Measurements from ENCODE around the gene JARID2.

The JARID2 gene

DNA sequence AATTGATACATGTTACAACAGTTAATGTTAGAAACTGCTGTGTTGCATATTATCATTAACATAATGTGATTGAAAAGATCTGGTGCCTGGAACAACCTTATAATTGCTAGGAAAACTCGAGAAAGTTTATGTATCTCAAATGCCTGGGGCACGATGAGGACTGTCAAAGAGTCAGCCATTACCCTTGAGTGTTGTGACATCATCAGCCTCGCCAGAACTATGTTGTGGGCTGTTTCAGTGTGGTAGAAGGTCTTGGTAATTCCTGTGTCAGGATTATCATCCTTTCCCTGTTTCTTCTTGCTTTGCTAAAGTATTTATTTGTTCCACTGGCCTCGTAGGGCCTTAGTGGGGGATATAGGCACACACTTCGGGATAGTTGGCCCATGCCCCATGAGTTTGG is 231.9 kb downstream of the JARID2 start:
- DNase-seq: no peak

DNA sequence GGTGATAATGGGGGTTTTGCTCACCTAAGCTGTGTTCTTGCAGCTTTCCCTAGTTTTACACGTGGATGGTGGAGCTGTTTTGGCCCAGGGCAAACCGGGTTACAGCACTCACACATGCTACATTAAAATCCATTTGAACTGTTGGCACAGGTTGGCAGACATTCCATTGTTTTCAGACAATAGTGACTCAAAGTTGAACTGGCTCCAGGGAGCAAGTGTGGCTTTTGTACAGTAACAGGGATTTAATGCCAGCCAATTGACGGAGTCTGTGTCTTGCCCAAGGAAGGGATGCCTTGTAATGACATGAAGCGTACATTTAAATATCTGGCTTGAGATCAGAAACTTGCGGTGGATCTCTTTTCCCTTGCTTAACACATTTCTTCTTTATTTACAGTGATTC is 233.9 kb downstream of the JARID2 start:
- no peak for DNase-seq

DNA sequence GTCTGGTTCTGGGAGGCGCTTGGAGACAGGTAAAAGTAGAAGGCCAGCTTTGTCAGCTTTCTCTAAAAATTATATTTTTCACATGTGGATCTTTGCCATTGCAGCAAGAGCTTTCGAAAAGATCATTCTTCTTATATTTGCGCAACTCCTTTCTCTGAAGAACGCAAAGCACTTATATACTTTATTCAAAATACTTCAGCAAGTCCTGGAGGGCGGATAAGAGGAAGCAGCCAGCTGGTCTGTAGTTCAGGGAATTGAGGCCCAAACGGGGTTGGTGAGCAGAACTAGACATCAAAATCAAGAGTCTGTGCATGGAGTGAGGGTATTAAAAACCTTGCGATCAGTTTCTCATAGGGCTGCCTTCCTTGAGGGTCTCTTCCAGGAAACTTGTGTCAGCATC is 234.7 kb downstream of the JARID2 start:
- no peak for DNase-seq

DNA sequence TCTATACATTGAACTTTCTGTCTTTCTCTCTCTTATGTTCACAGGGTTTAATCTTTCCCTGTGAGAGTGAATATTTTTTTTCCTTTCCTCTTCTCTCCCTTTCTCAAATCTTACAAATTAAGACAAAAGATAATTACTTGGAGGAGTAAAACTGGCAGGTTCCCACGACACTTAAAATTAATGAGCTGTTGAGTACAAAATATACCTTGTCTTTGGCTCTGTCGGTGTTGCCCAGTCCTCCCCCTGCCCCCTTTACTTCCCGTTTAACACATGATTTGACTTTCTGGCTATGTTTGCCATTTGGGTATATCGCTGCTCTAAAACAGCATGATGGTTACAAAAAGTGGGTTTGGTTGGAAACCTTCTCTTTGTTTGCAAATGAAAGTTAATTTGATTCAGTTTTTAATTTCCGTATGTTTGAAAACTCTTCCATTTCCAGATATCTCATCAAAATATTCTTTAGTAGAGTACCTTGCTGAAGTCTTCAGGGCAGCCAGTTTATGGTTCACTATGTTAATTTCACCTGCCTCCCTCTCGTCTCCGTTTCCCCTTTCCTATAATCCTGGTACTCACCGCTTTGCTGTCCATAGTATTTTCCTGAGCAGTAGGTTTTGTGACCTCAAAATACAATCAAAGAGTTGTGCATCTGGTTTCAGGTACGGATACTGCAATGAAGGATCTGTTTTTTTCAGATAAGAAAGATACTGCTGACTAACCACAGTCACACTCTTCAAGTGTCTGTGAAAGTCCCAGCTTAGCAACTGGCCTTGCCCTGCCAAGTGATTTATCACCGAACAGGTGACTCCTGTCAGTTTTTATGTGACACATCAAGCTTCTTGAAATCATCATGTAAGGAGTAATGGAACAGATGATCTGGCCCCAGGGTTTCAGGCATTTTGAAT is 235.8 kb downstream of the JARID2 start:
- DNase-seq: no peak

DNA sequence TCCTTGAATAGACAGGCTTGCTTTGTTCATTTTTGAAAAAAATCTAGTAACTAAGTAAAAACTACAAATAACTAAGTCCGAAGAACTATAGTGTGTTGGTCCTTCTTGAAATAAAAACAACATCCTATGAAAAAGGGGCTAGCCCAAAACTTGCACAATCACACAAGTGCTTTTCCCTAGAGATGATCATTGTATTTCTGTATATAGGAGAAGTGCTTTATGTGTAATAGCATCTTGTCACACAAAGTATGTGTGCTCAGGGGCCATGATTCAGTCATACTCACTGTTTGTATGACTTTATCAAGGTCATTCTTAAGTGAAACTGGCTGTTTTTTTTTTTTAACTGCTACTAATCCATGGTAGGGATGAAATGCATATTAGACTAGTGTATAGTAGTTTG is 237.2 kb downstream of the JARID2 start:
- DNase-seq: no peak

DNA sequence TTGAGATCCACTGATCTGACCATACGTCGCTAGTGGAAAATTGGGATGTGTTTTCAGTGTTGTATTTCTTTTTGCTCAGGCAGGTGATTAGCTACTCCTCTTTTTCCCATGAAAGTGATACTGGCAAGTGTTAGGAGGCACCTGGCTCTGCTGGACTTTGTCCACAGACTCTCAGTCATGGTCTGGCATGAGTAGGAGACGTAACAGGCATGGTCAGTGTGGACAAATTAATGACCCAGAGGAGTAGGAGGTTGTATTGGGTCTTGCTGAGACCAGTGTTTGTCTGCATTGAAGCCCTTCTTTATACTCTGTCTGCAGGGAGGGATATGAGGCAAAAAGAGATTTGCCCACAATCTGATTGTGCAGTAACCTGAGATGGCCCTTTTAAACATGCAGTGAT is 238.3 kb downstream of the JARID2 start:
- no peak for DNase-seq

DNA sequence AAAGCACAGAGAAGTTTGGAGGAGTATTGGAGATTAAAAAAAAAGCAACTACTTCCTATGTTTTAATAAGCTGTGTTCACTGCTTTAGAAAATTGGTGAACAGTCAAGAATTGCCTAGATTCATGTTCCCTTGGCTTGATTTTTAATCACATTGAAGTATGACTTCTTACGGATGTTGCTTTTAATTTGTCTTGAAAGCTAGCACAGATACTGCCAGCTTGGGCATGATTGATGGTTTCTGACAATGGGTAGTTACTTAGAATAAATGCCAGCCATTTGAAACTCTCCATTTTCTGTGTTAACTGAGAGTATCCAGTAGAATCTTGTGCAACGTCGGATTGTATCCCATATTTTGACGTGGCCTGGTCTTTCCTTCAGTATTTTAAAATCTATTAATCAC is 239.0 kb downstream of the JARID2 start:
- no peak for DNase-seq

DNA sequence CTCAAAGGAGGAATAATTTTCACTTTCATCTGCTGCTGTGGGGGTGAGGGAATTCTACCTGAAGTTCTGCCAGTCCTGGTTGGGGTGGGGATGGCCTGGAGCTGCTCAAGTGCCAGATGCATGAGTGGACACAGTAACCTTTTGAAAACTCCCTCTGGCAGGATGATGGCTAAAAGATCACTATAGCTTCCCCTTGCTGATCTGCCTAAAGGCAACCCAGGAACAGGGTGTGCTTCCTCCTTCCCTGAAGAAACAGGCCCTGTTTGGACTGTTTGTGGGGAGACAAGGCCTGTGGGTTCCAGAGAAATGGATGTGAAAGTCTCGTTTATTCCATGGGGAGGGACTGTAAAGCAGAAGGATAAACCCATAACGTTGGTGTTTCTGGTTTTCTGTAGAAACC is 240.1 kb downstream of the JARID2 start:
- DNase-seq: no peak

DNA sequence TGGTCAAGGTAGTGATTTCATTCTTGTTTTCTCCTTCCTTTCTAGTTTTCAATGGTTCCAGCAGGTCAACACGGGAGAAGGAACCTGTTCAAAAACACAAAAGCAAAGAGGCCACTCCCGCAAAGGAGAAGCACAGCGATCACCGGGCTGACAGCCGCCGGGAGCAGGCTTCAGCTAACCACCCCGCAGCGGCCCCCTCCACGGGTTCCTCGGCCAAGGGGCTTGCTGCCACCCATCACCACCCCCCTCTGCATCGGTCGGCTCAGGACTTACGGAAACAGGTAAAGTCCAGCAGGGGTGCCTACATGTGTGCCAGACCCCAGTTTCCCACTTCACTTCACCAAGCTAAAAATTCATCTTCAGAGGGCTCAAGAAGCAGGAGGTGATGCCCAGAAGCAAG is 241.4 kb downstream of the JARID2 start:
- DNase-seq: no peak

DNA sequence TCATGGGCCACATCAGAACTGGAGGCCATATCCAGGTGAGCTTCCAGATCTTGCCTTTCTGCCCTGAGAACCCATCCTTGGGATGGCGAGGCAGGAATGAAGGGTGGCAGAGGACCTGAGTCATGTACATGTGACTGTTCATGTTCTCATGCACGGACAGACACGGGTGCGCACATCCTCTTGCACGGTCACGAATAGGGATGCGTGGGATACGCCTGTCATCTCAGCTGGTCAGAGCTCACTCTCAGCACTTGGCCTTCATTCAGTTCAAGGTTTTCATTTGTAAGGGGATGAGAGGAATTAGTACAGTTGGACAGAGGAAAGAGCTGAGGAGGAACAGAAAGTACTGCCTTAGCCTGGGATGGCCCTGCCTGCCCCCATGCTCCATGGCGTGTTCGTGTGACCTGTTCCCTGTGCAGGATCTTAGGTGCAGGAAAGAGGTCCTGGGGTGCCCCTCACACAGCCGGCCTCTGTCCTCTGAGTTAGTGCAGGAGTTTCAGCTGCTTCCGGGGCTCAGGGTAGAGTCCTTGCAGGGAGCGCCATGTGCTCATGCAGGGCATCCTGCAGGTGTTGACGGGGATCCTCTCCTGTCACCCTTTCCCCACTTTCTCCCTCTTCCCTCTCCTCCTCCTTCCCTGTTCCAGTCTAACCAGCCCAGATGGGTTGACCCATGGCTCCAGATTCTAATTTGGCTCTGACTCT is 243.5 kb downstream of the JARID2 start:
- DNase-seq: no peak

DNA sequence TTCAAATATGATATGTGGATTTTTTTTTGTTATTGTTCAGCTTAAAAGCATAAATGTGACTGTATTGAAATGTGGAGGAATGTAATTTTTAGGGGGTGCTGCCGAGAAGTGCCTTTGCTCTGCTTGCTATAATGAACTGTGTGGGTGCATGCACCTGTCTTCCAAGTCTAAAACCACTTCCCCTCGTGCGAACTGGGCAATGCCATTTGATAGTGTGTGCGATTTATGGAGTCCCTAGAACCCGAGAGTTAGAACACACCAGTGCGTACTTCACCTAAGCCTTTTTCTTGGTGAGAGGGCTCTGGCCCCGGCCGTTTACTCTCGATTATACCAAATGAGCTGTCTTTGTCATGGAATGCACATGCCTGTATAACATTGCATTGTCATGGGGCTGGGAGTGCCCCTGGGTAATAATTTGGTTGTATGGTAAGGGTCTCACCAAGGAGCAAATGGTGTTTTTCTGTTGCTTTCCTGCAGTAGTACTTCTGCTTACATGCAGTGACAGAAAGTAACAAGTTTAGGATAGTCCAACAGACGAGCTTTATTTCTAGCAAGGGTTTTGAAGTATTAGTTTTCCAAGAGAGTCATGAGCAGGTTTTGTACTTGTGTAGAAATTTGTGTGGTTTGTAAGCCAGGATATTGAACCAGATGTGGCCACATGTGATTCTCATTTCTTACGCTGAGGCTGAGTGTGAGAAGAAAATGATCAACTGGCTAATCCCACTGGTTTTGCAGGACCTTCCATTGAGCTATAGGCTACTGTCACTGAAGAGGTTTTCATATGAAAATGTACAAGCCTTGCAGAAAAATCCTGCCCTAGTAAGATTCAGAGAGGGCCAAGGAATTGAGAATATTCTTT is 244.6 kb downstream of the JARID2 start:
- no peak for DNase-seq

DNA sequence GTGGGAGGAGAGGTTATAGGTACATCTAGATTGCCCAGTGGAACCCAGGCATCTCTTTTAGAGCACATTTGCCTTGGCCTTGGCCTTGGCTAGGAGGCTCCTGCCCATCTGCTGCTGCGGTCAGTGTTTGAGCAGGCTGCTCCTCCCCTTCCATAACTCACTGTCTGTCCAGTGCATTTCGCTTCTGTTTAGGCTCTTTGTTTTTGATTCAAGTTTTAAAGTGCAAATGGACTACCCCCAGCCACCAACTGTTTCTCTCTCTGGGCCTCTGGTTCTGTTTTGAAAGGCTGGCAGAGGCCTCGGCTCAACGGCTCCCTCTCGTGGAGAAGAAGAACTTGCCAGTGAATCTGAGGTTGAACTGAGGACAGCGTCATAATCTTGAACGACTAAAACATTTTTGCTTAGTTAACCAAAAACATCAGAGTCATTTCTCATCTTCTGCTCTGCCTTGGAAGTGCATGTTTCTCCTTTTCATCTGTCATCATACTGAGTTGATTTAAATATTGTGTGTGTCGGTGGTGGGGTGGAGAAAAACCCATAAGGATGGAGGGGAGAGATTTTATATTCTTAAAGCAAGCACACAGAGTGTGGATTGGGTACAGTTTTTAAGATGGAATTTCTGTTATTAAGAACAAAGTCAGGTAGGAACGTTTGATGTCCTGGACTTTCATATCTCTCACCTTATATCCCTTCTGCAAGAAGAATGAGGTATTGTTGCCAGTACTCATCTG is 245.6 kb downstream of the JARID2 start:
- DNase-seq: no peak

DNA sequence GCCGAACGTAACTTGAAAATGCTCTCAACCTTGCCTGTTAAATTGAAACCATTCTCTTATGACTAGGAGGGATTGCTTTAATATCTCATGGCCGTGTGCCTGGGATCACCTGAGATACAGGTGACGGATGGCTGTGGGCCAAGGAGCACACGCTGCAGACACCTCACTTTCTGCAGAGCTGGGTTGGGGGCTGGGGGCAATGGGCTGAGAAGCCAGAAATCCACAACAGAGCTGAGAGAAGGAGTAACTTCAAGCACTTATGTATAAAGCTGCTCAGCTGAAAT is 246.1 kb downstream of the JARID2 start:
- no peak for DNase-seq

DNA sequence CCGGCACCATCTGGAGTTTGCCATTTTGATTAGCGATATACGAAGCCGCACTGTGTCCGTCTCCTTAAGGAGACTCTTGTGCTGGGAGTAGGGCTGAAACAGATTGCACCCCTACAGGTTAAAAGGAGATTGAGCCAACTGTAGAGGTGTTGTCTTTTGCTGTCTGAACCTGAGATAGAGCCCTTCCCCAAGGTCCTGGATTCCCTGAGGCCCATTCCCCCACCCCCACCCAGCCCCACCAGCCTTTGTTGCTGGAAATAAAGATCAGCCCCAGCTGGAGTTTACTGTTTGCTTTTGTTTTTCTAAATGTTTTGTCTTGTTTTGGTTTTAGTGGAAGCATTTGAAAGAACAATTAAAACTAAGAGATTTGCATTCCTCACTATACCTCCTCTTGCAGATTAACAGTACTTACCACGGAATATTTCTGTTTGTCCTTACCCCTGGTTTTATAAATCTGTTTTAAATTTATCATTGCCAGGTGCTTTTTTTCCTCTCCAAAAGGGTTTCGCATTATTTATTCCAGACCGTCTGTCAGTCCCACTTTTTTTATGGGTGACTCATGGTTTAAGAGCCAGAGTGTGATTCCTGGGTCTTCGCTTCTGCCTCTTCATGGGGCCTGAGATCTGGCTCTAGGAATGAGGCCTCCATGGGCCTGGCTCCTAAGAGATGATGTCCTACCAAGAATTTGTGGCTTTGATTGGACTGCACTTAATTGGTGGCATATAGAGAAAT is 247.7 kb downstream of the JARID2 start:
- no peak for DNase-seq

DNA sequence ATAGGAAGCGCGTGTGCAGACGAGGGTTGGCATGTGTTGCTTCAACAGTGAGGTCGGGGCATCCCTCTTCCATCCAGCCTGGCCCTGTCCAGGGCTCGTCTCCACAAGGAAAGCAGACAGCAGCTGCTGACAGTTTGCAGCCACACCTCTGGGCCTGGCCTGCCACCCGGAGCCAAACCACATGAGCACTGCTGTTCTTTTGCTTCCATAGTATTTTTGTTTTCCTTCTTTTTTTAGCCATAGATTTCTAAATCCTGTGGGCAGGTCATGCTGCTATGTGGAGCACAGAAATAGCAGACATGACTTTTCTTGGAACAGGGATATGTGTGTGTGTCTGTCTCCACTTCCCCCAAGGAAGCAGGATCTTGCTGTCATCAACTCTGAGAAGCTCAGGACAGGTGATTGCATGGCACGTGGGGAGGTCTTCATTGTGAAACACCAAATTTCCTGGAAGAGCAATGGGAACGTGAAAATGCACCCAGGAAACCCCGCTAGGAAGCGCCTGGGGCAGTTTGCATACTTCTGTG is 249.6 kb downstream of the JARID2 start:
- no peak for DNase-seq

DNA sequence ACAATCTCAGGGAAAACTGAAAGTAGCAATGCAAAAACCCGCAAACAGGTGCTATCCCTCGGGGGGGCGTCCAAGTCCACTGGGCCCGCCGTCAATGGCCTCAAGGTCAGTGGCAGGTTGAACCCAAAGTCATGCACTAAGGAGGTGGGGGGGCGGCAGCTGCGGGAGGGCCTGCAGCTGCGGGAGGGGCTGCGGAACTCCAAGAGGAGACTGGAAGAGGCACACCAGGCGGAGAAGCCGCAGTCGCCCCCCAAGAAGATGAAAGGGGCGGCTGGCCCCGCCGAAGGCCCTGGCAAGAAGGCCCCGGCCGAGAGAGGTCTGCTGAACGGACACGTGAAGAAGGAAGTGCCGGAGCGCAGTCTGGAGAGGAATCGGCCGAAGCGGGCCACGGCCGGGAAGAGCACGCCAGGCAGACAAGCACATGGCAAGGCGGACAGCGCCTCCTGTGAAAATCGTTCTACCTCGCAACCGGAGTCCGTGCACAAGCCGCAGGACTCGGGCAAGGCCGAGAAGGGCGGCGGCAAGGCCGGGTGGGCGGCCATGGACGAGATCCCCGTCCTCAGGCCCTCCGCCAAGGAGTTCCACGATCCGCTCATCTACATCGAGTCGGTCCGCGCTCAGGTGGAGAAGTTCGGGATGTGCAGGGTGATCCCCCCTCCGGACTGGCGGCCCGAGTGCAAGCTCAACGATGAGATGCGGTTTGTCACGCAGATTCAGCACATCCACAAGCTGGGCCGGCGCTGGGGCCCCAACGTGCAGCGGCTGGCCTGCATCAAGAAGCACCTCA is 250.7 kb downstream of the JARID2 start:
- DNase-seq: no peak

DNA sequence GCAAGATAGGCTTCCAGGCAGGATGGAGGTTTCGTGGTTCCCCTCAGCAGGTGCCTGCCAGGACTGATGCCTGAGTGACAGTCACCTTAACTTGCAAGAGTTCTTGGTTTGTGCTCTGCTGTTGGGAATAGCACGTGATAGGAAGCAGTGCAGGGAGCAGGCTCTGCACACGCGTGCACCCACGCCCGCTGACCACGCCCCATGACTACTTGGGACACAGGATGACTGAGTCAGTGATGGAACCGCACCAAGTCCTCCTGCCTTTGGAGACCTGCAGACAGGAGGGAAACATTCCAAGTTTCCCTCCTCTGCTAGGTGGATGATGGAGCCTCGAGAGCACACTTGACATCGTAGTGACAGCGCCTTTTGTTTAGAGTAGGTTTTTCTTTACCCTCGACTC is 252.8 kb downstream of the JARID2 start:
- no peak for DNase-seq

DNA sequence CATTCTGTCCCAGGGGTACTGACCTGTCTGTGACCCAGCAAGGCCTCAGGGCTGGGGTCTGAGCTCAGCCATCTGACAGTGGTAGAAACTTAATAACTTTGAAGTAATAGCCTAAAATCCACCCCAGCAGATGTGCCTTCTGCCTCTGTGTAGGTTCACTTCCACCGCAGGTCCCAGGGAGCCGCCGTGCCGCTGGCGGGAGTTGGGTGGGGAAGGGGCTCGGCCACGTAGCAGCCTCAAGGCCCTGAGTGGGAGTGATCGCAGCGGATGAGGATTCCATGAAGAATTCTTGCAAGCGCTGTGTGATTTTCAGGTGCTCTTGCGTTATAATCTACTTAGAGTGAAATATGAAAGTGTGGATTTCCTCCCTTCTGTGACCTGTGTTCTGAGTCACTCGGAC is 253.3 kb downstream of the JARID2 start:
- no peak for DNase-seq

DNA sequence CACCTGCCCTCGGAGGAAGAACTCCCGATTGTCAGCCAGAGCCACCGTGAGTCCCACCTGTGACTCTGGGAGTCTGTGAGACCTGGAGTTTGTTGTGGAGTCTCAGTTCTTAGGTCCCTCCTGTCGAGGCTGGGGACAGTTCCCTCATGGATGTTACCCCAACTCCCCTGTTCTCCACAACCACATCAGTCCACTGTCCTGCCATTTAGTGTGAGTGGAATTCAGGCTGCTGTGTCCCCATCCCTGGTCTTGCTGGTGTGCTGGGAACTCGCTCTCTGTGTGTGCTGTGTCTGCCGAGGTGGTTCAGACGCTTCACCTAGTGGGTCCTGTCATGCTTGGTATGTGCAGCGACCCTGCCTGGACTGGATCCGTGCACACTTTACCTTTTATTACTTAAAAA is 253.7 kb downstream of the JARID2 start:
- no peak for DNase-seq

DNA sequence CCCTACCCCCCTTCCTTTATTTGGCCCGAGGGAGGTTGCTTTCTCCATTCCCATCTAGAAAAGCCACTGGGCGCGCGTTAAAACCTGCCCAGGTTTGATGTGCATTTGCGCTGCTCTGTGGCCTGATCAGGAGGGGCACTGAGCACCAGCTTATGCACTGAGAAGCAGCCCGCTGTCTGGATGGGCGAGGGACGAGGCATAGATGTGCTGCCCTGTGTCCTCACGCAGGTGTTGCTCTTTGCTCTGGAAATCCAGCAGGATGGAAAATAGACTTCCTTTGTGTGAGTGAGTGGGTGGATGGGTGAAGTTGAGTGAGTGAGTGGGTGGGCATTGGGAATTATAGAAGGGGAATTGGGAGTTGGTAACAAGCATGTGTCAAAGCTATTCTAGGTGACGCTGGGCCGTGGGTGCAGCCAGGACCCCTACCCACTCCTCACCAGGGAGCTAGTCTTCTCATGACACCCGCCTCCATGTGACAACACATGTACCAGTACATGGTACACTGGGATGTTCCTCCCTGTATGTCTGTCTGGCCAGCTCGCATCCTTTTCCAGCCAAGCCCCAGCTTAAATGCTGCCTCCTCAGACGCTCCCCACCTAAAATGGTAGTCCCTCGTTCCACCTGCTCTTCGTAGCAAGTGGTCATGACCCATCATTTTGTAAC is 254.3 kb downstream of the JARID2 start:
- DNase-seq: no peak

Measured in GOT3 (cell line).